Measurements from ENCODE around the gene CCDC28A.

The CCDC28A gene

GRCh38 chr6:138800377-138801150, 27.0 kb downstream of the CCDC28A start (continued):
- TF ChIP-seq TSHZ2 (CRISPR knock-in tag; IDR thresholded peaks at IDR 0.05) (peak; percentile 82; the same call in 1 of the 2 replicates), ISL1 (CRISPR knock-in tag; IDR thresholded peaks at IDR 0.05) (peak; percentile 99), ZNF70 (CRISPR knock-in tag; IDR thresholded peaks at IDR 0.05) (no peak)

- no peak for ATAC-seq
- TF ChIP-seq ZNF8 (CRISPR knock-in tag; IDR thresholded peaks at IDR 0.05) (no peak), ZFP30 (CRISPR knock-in tag; IDR thresholded peaks at IDR 0.05) (no peak), PPARA (CRISPR knock-in tag; IDR thresholded peaks at IDR 0.05; ENCODE audit: borderline replicate concordance) (no peak), TCF4 (CRISPR knock-in tag; IDR thresholded peaks at IDR 0.05; ENCODE audit: borderline replicate concordance) (no peak), ZFP3 (CRISPR knock-in tag; IDR thresholded peaks at IDR 0.05) (no peak), OSR1 (CRISPR knock-in tag; IDR thresholded peaks at IDR 0.05) (no peak), BACH2 (CRISPR knock-in tag; IDR thresholded peaks at IDR 0.05; ENCODE audit: borderline replicate concordance) (no peak), ARNTL (CRISPR knock-in tag; IDR thresholded peaks at IDR 0.05; ENCODE audit: borderline replicate concordance, low read depth) (no peak), CSDC2 (CRISPR knock-in tag; IDR thresholded peaks at IDR 0.05) (no peak), ESRRG (CRISPR knock-in tag; IDR thresholded peaks at IDR 0.05) (no peak), SNAI2 (CRISPR knock-in tag; IDR thresholded peaks at IDR 0.05) (no peak), TOX (CRISPR knock-in tag; IDR thresholded peaks at IDR 0.05; ENCODE audit: borderline replicate concordance) (no peak), ZNF70 (CRISPR knock-in tag; IDR thresholded peaks at IDR 0.05) (no peak)
These were observed 29.8 kb downstream of the CCDC28A start for GRCh38 chr6:138803331-138803730.

- TF ChIP-seq ZNF70 (CRISPR knock-in tag; IDR thresholded peaks at IDR 0.05) = no peak
- peak; percentile 29; the same call in 1 of the 3 replicates for ATAC-seq
These were observed 30.3 kb downstream of the CCDC28A start for GRCh38 chr6:138803861-138804260.

- no peak for ATAC-seq
- TF ChIP-seq CSDC2 (CRISPR knock-in tag; IDR thresholded peaks at IDR 0.05) = no peak
- no peak for TF ChIP-seq TCF4 (CRISPR knock-in tag; IDR thresholded peaks at IDR 0.05; ENCODE audit: borderline replicate concordance)
- TF ChIP-seq SNAI2 (CRISPR knock-in tag; IDR thresholded peaks at IDR 0.05) = no peak
- no peak for TF ChIP-seq ISL1 (CRISPR knock-in tag; IDR thresholded peaks at IDR 0.05)
- TF ChIP-seq ZNF565 (CRISPR knock-in tag; conservative IDR thresholded peaks at IDR 0.05; ENCODE audit: low read depth) = no peak
These were observed 31.6 kb downstream of the CCDC28A start for GRCh38 chr6:138805016-138805765.

GRCh38 chr6:138806889-138807288, 33.3 kb downstream of the CCDC28A start:
- no peak for ATAC-seq
- TF ChIP-seq POU6F1 (CRISPR knock-in tag; IDR thresholded peaks at IDR 0.05; ENCODE audit: borderline replicate concordance, low read depth) (no peak), ZNF565 (CRISPR knock-in tag; conservative IDR thresholded peaks at IDR 0.05; ENCODE audit: low read depth) (no peak), TOX (CRISPR knock-in tag; IDR thresholded peaks at IDR 0.05; ENCODE audit: borderline replicate concordance) (no peak)

- ATAC-seq = no peak
- no peak for TF ChIP-seq ZC3H10 (CRISPR knock-in tag; IDR thresholded peaks at IDR 0.05)
- TF ChIP-seq TOX (CRISPR knock-in tag; IDR thresholded peaks at IDR 0.05; ENCODE audit: borderline replicate concordance) = no peak
- TF ChIP-seq POU6F1 (CRISPR knock-in tag; IDR thresholded peaks at IDR 0.05; ENCODE audit: borderline replicate concordance, low read depth) = no peak
- no peak for TF ChIP-seq ZNF8 (CRISPR knock-in tag; IDR thresholded peaks at IDR 0.05)
- no peak for TF ChIP-seq TCF4 (CRISPR knock-in tag; IDR thresholded peaks at IDR 0.05; ENCODE audit: borderline replicate concordance)
- no peak for TF ChIP-seq ZNF565 (CRISPR knock-in tag; conservative IDR thresholded peaks at IDR 0.05; ENCODE audit: low read depth)
- TF ChIP-seq PATZ1 (CRISPR knock-in tag; IDR thresholded peaks at IDR 0.05; ENCODE audit: borderline replicate concordance) = no peak
- TF ChIP-seq ZFP3 (CRISPR knock-in tag; IDR thresholded peaks at IDR 0.05) = no peak
- TF ChIP-seq OSR1 (CRISPR knock-in tag; IDR thresholded peaks at IDR 0.05) = no peak
- no peak for TF ChIP-seq CSRNP3 (CRISPR knock-in tag; IDR thresholded peaks at IDR 0.05)
These were observed 36.1 kb downstream of the CCDC28A start for GRCh38 chr6:138809677-138810076.

Data from SK-N-SH treated with all-trans-retinoic acid at 6 μM for 48 hours (cell line).